Measurements from ENCODE around the gene DLGAP1. TPM values are rescaled to one million over a fixed set of nuclear protein-coding genes. Genes with fewer than 3 reads are reported as not detected.

The DLGAP1 gene
- total RNA-seq, 1 donor from 2014 or later: 3.2 TPM

- TF ChIP-seq POLR2A (IDR thresholded peaks at IDR 0.05): no peak
- no peak for TF ChIP-seq CTCF (IDR thresholded peaks at IDR 0.05)
- TF ChIP-seq POLR2AphosphoS5 (IDR thresholded peaks at IDR 0.05; ENCODE audit: insufficient read depth in 1 of 2, low read depth in 1 of 2): no peak
- H3K4me1 ChIP-seq: no peaks in the 10 kb centered on the region
- H3K27me3 ChIP-seq: no peaks in the 10 kb centered on the region
- intact Hi-C loops (cut with DNase I): no loop called here
- DNase-seq (ENCODE audit: extremely low spot score in 2 of 2): no peak
- H3K27ac ChIP-seq: no peak overlapping the region
- H3K36me3 ChIP-seq: no peaks in the 10 kb centered on the region
- H3K9me3 ChIP-seq: no peaks in the 10 kb centered on the region
- no peak overlapping the region for H3K4me3 ChIP-seq
These were observed 531.4 kb downstream of the DLGAP1 start for GRCh38 chr18:3923750-3924149.

GRCh38 chr18:3921826-3922225, 533.3 kb downstream of the DLGAP1 start:
- intact Hi-C loops (cut with DNase I): no loop called here
- no peaks in the 10 kb centered on the region for H3K9me3 ChIP-seq
- TF ChIP-seq POLR2AphosphoS5 (IDR thresholded peaks at IDR 0.05; ENCODE audit: insufficient read depth in 1 of 2, low read depth in 1 of 2): no peak
- TF ChIP-seq POLR2A (IDR thresholded peaks at IDR 0.05): no peak
- no peak for TF ChIP-seq CTCF (IDR thresholded peaks at IDR 0.05)

GRCh38 chr18:3920832-3921231, 534.3 kb downstream of the DLGAP1 start:
- Histone ChIP-seq H3K4me1 (no peaks in the 10 kb centered on the region), H3K27ac (no peak overlapping the region), H3K4me3 (no peak overlapping the region), H3K36me3 (no peaks in the 10 kb centered on the region), H3K9me3 (no peaks in the 10 kb centered on the region), H3K27me3 (no peaks in the 10 kb centered on the region)
- TF ChIP-seq CTCF (IDR thresholded peaks at IDR 0.05) (no peak), POLR2A (IDR thresholded peaks at IDR 0.05) (no peak)
- intact Hi-C loops (cut with DNase I): no loop called here
- no peak for DNase-seq (ENCODE audit: extremely low spot score in 2 of 2)

More at GRCh38 chr18:3921826-3922225, 533.3 kb downstream of the DLGAP1 start:
- Histone ChIP-seq H3K27ac (no peak overlapping the region), H3K36me3 (no peaks in the 10 kb centered on the region), H3K4me1 (no peaks in the 10 kb centered on the region), H3K27me3 (no peaks in the 10 kb centered on the region), H3K4me3 (no peak overlapping the region)
- no peak for DNase-seq (ENCODE audit: extremely low spot score in 2 of 2)

- TF ChIP-seq CTCF (IDR thresholded peaks at IDR 0.05) (no peak), POLR2A (IDR thresholded peaks at IDR 0.05) (no peak), POLR2AphosphoS5 (IDR thresholded peaks at IDR 0.05; ENCODE audit: insufficient read depth in 1 of 2, low read depth in 1 of 2) (no peak)
- no peaks in the 10 kb centered on the region for H3K9me3 ChIP-seq
- DNase-seq (ENCODE audit: extremely low spot score in 2 of 2): no peak
These were observed 535.6 kb downstream of the DLGAP1 start for GRCh38 chr18:3919396-3920061.

GRCh38 chr18:3916082-3916481, 539.0 kb downstream of the DLGAP1 start:
- no peaks in the 10 kb centered on the region for H3K9me3 ChIP-seq
- intact Hi-C loops (cut with DNase I): no loop called here
- no peak overlapping the region for H3K27ac ChIP-seq
- H3K36me3 ChIP-seq: no peaks in the 10 kb centered on the region
- TF ChIP-seq CTCF (IDR thresholded peaks at IDR 0.05) (no peak), POLR2A (IDR thresholded peaks at IDR 0.05) (no peak), POLR2AphosphoS5 (IDR thresholded peaks at IDR 0.05; ENCODE audit: insufficient read depth in 1 of 2, low read depth in 1 of 2) (no peak)
- no peaks in the 10 kb centered on the region for H3K27me3 ChIP-seq
- no peaks in the 10 kb centered on the region for H3K4me1 ChIP-seq
- DNase-seq (ENCODE audit: extremely low spot score in 2 of 2): no peak
- H3K4me3 ChIP-seq: no peak overlapping the region

More at GRCh38 chr18:3919396-3920061, 535.6 kb downstream of the DLGAP1 start:
- Histone ChIP-seq H3K4me1 (no peaks in the 10 kb centered on the region), H3K27ac (no peak overlapping the region), H3K27me3 (no peaks in the 10 kb centered on the region), H3K36me3 (no peaks in the 10 kb centered on the region), H3K4me3 (no peak overlapping the region)
- intact Hi-C loops (cut with DNase I): no loop called here
